Mesenchymal stem cell (in vitro differentiated cells and primary cell): ENCODE measurements around the gene PLEKHS1.

ENCODE experiments used
- DNase-seq: peaks from one replicate; pipeline ENCODE4 v3.0.0-alpha.2; 2013
- H2AFZ ChIP-seq: one replicate; pipeline ENCODE4 v1.6.1; 2013; ENCODE audit warnings: low read depth, mild to moderate bottlenecking, control low read depth, inconsistent platforms, low read length, moderate library complexity
- H2AK5ac ChIP-seq: 2 replicates; pipeline ENCODE4 v1.6.1; 2013; ENCODE audit warnings: low read length, moderate library complexity, mild to moderate bottlenecking, inconsistent platforms; ENCODE audit not compliant: severe bottlenecking
- H2BK120ac ChIP-seq: one replicate; pipeline ENCODE4 v1.6.1; 2013; ENCODE audit warnings: low read depth, mild to moderate bottlenecking, inconsistent platforms, low read length, moderate library complexity
- H2BK12ac ChIP-seq, 2 experiments: one replicate each; pipeline ENCODE4 v1.6.1; 2013; ENCODE audit warnings: inconsistent platforms in 2 of 2, low read length in 2 of 2, mild to moderate bottlenecking in 2 of 2, moderate library complexity in 2 of 2, control low read depth in 1 of 2
- H2BK15ac ChIP-seq: one replicate; pipeline ENCODE4 v1.6.1; 2013; ENCODE audit warnings: mild to moderate bottlenecking, low read depth, inconsistent platforms; ENCODE audit not compliant: poor library complexity, severe bottlenecking
- H2BK5ac ChIP-seq: 2 replicates; pipeline ENCODE4 v1.6.1; 2013; ENCODE audit warnings: low read depth, mild to moderate bottlenecking, low read length, control low read depth, inconsistent platforms; ENCODE audit not compliant: poor library complexity, severe bottlenecking
- H3K14ac ChIP-seq, 2 experiments: one replicate each; pipeline ENCODE4 v1.6.1; 2013; ENCODE audit warnings: inconsistent platforms in 2 of 2, low read length in 2 of 2, control low read depth in 1 of 2, mild to moderate bottlenecking in 1 of 2, moderate library complexity in 1 of 2
- H3K18ac ChIP-seq, 2 experiments: one replicate each; pipeline ENCODE4 v1.6.1; 2013; ENCODE audit warnings: inconsistent platforms in 2 of 2, low read length in 2 of 2, control low read depth in 1 of 2, low read depth in 1 of 2, mild to moderate bottlenecking in 1 of 2
- H3K23ac ChIP-seq, 2 experiments: one replicate each; pipeline ENCODE4 v1.6.1; 2013; ENCODE audit warnings: inconsistent platforms in 2 of 2, low read length in 2 of 2, mild to moderate bottlenecking in 2 of 2, moderate library complexity in 2 of 2, control low read depth in 1 of 2
- H3K27ac ChIP-seq: 2 replicates; pipeline ENCODE4 v1.5.1; 2013; ENCODE audit warnings: mild to moderate bottlenecking, moderate library complexity, low read length, control low read depth, inconsistent platforms; ENCODE audit not compliant: poor library complexity, severe bottlenecking
- H3K27me3 ChIP-seq, 2 experiments: 2 replicates each; pipeline versions ENCODE4 v1.6.1 to v1.7.0; 2013; ENCODE audit warnings: low read length in 2 of 2, mild to moderate bottlenecking in 2 of 2, moderate library complexity in 2 of 2, control low read depth in 1 of 2, inconsistent platforms in 1 of 2; ENCODE audit not compliant: control insufficient read depth in 1 of 2, insufficient read depth in 1 of 2
- H3K36me3 ChIP-seq, 2 experiments: 2 replicates each; pipeline versions ENCODE4 v1.6.1 to v1.7.0; 2013; ENCODE audit warnings: low read length in 2 of 2, control low read depth in 1 of 2, inconsistent platforms in 1 of 2, low read depth in 1 of 2, mild to moderate bottlenecking in 1 of 2; ENCODE audit not compliant: insufficient read depth in 2 of 2, control insufficient read depth in 1 of 2
- H3K4ac ChIP-seq, 2 experiments: one replicate each; pipeline ENCODE4 v1.6.1; 2013; ENCODE audit warnings: inconsistent platforms in 2 of 2, low read length in 2 of 2, mild to moderate bottlenecking in 2 of 2, moderate library complexity in 2 of 2, control low read depth in 1 of 2, low read depth in 1 of 2
- H3K4me1 ChIP-seq: 2 replicates; pipeline ENCODE4 v1.6.1; 2013; ENCODE audit warnings: low read depth, low read length, control low read depth; ENCODE audit not compliant: control insufficient read depth, insufficient read depth
- H3K4me2 ChIP-seq: 2 replicates; pipeline ENCODE4 v1.6.1; 2013; ENCODE audit warnings: low read length, mild to moderate bottlenecking, inconsistent platforms; ENCODE audit not compliant: poor library complexity, severe bottlenecking
- H3K4me3 ChIP-seq, 2 experiments: 2 replicates each; pipeline versions ENCODE4 v1.5.1 to v1.7.0; 2013; ENCODE audit warnings: low read length in 2 of 2, mild to moderate bottlenecking in 2 of 2, control low read depth in 1 of 2, low read depth in 1 of 2; ENCODE audit not compliant: insufficient read depth in 1 of 2
- H3K79me1 ChIP-seq: replicated peaks from 2 replicates; pipeline ENCODE4 v1.6.1; 2013; ENCODE audit warnings: mild to moderate bottlenecking, control low read depth, low read length, inconsistent platforms; ENCODE audit not compliant: poor library complexity, severe bottlenecking
- H3K9ac ChIP-seq: 2 replicates; pipeline ENCODE4 v1.7.0; 2013; ENCODE audit warnings: mild to moderate bottlenecking, low read length, moderate library complexity
- H3K9me3 ChIP-seq: 2 replicates; pipeline ENCODE4 v1.7.0; 2013; ENCODE audit warnings: mild to moderate bottlenecking, low read length; ENCODE audit not compliant: control insufficient read depth
- H4K8ac ChIP-seq: one replicate; pipeline ENCODE4 v1.6.1; 2013; ENCODE audit warnings: inconsistent platforms, mild to moderate bottlenecking, low read length, moderate library complexity
- H4K91ac ChIP-seq: one replicate; pipeline ENCODE4 v1.6.1; 2013; ENCODE audit warnings: mild to moderate bottlenecking, low read length, inconsistent platforms
- WGBS: methylation state at CpG from one replicate; pipeline ENCODE4 v1.1.7; 2013; ENCODE audit warnings: mixed read lengths; 5-methylcytosine and 5-hydroxymethylcytosine counted together

The PLEKHS1 gene

GRCh38 chr10:113754125-113754524 lies 2.6 kb downstream of the PLEKHS1 start:
- no peak overlapping the region for H2BK12ac ChIP-seq
- no peak overlapping the region for H3K4me3 ChIP-seq
- H2BK5ac ChIP-seq, result no peak overlapping the region
- H3K23ac ChIP-seq, result no peak overlapping the region
- no peak overlapping the region for H2BK120ac ChIP-seq
- no peaks in the 10 kb centered on the region for H3K79me1 ChIP-seq
- H3K9me3 ChIP-seq, result no peaks in the 10 kb centered on the region
- no peak overlapping the region for H3K4me2 ChIP-seq
- no peak overlapping the region for H3K9ac ChIP-seq
- H3K27me3 ChIP-seq, result peaks cover 0 to 4% of the 10 kb centered on the region in 2 experiments
- no peaks in the 10 kb centered on the region for H3K36me3 ChIP-seq
- no peak overlapping the region for H3K27ac ChIP-seq
- H2AFZ ChIP-seq, result no peak overlapping the region
- H4K8ac ChIP-seq, result no peak overlapping the region
- H2BK15ac ChIP-seq, result no peak overlapping the region
- no peak overlapping the region for H3K14ac ChIP-seq
- no peak for DNase-seq
- 89% methylated on average over 2 of the region's 3 CpGs for WGBS
- no peaks in the 10 kb centered on the region for H3K4me1 ChIP-seq
- no peak overlapping the region for H3K18ac ChIP-seq
- H3K4ac ChIP-seq, result no peak overlapping the region
- no peak overlapping the region for H4K91ac ChIP-seq
- no peak overlapping the region for H2AK5ac ChIP-seq

GRCh38 chr10:113754768-113755167 lies 3.3 kb downstream of the PLEKHS1 start:
- 90% methylated on average over 9 of the region's 9 CpGs for WGBS
- Histone ChIP-seq H3K79me1 (no peaks in the 10 kb centered on the region), H2AK5ac (no peak overlapping the region), H4K91ac (no peak overlapping the region), H3K4me1 (no peaks in the 10 kb centered on the region), H3K4ac (no peak overlapping the region), H3K23ac (no peak overlapping the region), H3K9me3 (no peaks in the 10 kb centered on the region), H2BK120ac (no peak overlapping the region), H3K9ac (no peak overlapping the region), H3K18ac (no peak overlapping the region), H3K27ac (no peak overlapping the region), H2BK5ac (no peak overlapping the region), H3K27me3 (peaks cover 0 to 4% of the 10 kb centered on the region in 2 experiments), H3K14ac (peak overlapping the region in 1 of 2 experiments; percentile 74), H2BK12ac (no peak overlapping the region), H4K8ac (no peak overlapping the region), H3K36me3 (no peaks in the 10 kb centered on the region), H2BK15ac (no peak overlapping the region), H3K4me2 (no peak overlapping the region), H3K4me3 (no peak overlapping the region), H2AFZ (peak overlapping the region; percentile 24)
- no peak for DNase-seq

DNA sequence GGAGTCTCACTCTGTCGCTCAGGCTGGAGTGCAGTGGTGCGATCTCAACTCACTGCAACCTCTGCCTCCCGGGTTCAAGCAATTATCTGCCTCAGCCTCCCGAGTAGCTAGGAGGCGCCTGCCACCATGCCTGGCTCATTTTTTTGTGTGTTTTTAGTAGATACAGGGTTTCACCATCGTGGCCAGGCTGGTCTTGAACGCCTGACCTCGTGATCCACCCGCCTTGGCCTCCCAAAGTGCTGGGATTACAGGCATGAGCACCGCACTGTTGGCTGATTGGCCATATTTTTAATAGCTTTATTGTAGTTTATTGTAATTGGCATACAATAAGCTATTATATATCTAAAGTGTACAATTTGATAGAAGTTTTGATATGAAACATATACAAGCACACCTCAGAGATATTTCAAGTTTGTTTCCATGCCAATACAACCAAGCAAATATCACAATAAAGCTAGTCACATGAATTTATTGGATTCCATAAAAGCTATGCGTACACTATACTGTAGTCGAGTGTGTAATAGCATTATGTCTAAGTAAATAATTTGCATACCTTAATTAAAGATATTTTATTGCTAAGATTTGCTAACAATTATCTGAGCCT lies 5.6 kb downstream of the PLEKHS1 start:
- no peak overlapping the region for H3K4ac ChIP-seq
- H3K27ac ChIP-seq, result no peak overlapping the region
- no peak overlapping the region for H2BK120ac ChIP-seq
- no peak for DNase-seq
- H2BK12ac ChIP-seq, result no peak overlapping the region
- H2AK5ac ChIP-seq, result no peak overlapping the region
- 78% methylated on average over 10 of the region's 12 CpGs for WGBS
- no peak overlapping the region for H3K18ac ChIP-seq
- no peak overlapping the region for H3K14ac ChIP-seq
- no peak overlapping the region for H4K8ac ChIP-seq
- no peak overlapping the region for H3K23ac ChIP-seq
- no peak overlapping the region for H4K91ac ChIP-seq
- no peak overlapping the region for H3K9ac ChIP-seq
- H3K4me3 ChIP-seq, result no peak overlapping the region
- no peaks in the 10 kb centered on the region for H3K4me1 ChIP-seq
- no peak overlapping the region for H2BK15ac ChIP-seq
- H3K36me3 ChIP-seq, result no peaks in the 10 kb centered on the region
- H3K27me3 ChIP-seq, result peaks cover 0 to 4% of the 10 kb centered on the region in 2 experiments
- no peaks in the 10 kb centered on the region for H3K79me1 ChIP-seq
- no peak overlapping the region for H3K4me2 ChIP-seq
- H2BK5ac ChIP-seq, result no peak overlapping the region
- H3K9me3 ChIP-seq, result no peaks in the 10 kb centered on the region
- H2AFZ ChIP-seq, result no peak overlapping the region

GRCh38 chr10:113762083-113762482 lies 10.6 kb downstream of the PLEKHS1 start:
- Histone ChIP-seq H3K14ac (no peak overlapping the region), H3K4me3 (no peak overlapping the region), H2BK15ac (no peak overlapping the region), H3K79me1 (no peaks in the 10 kb centered on the region), H2AK5ac (no peak overlapping the region), H2BK5ac (no peak overlapping the region), H2AFZ (no peak overlapping the region), H3K4ac (no peak overlapping the region), H3K18ac (no peak overlapping the region), H3K27ac (no peak overlapping the region), H3K4me1 (no peaks in the 10 kb centered on the region), H2BK12ac (no peak overlapping the region), H3K4me2 (no peak overlapping the region), H3K9ac (no peak overlapping the region), H4K8ac (no peak overlapping the region), H2BK120ac (no peak overlapping the region), H3K9me3 (peaks cover 8% of the 10 kb centered on the region), H3K36me3 (no peaks in the 10 kb centered on the region), H3K23ac (no peak overlapping the region), H4K91ac (no peak overlapping the region), H3K27me3 (peaks cover 0 to 4% of the 10 kb centered on the region in 2 experiments)
- WGBS, result no CpG with 5 or more reads among the region's 1 CpG
- DNase-seq, result no peak
